WTC11 (cell line): ENCODE results near the gene MAP4K4.

Source experiments
- ATF2 ChIP-seq: sonication (generic); formaldehyde crosslinking; IDR thresholded peaks from 2 replicates; pipeline ENCODE4 v1.8.1; 2022; ENCODE audit warnings: low read depth, missing genetic modification reagents, borderline replicate concordance
- CTCF ChIP-seq: fragments of 200-600 bp; IDR thresholded peaks from 2 replicates; pipeline ENCODE4 v1.8.0; 2022; ENCODE audit warnings: antibody characterized with exemption
- E2F4 ChIP-seq: sonication (generic); formaldehyde crosslinking; IDR thresholded peaks from 2 replicates; pipeline ENCODE4 v1.8.1; 2022; ENCODE audit warnings: low read depth, mild to moderate bottlenecking, moderate library complexity, missing genetic modification reagents, borderline replicate concordance
- ESRRA ChIP-seq: sonication (generic); formaldehyde crosslinking; IDR thresholded peaks from 2 replicates; pipeline ENCODE4 v1.8.1; 2022; ENCODE audit warnings: mild to moderate bottlenecking, missing genetic modification reagents, borderline replicate concordance
- NR2C2 ChIP-seq: sonication (generic); formaldehyde crosslinking; IDR thresholded peaks from 2 replicates; pipeline ENCODE4 v1.8.0; 2022; ENCODE audit warnings: mild to moderate bottlenecking, missing genetic modification reagents
- NR3C1 ChIP-seq: sonication (generic); formaldehyde crosslinking; conservative IDR thresholded peaks from 2 replicates; pipeline ENCODE4 v1.8.1; 2023; ENCODE audit warnings: low read depth, mild to moderate bottlenecking, missing genetic modification reagents
- TCF7 ChIP-seq: sonication (generic); formaldehyde crosslinking; IDR thresholded peaks from 2 replicates; pipeline ENCODE4 v1.8.0; 2022; ENCODE audit warnings: mild to moderate bottlenecking, low read depth, missing genetic modification reagents, moderate library complexity
- TEAD1 ChIP-seq: sonication (generic); formaldehyde crosslinking; IDR thresholded peaks from 2 replicates; pipeline ENCODE4 v1.8.0; 2022; ENCODE audit warnings: mild to moderate bottlenecking, missing genetic modification reagents
- ZBTB21 ChIP-seq: sonication (generic); formaldehyde crosslinking; IDR thresholded peaks from 2 replicates; pipeline ENCODE4 v1.8.1; 2023; ENCODE audit warnings: mild to moderate bottlenecking, missing genetic modification reagents, borderline replicate concordance
- ZNF263 ChIP-seq: sonication (generic); formaldehyde crosslinking; IDR thresholded peaks from 2 replicates; pipeline ENCODE4 v1.8.1; 2022; ENCODE audit warnings: low read depth, mild to moderate bottlenecking, moderate library complexity, missing genetic modification reagents

DNA sequence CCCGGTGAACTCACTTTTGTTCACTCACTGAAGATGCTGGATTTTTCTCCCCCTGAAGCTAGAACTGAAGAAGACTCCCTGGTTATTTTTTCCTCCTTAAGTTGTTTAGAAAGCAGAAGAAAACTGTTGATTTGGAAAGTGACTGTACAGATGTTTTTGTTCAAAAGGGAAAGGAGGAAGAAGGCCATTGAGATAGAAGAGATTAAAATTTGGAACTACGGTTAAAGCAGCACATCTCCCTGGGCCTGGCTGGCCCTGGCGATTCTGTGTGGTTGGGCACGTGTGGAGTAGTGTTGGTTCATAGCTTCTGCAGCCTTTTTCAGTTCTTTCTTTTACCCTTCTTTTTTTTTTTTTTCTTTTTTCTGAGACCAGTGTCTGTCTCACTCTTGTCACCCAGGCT lies 109.2 kb downstream of the MAP4K4 start:
- TF ChIP-seq E2F4 (no peak), TCF7 (CRISPR knock-in tag) (no peak), TEAD1 (no peak), NR2C2 (no peak), CTCF (no peak), ATF2 (CRISPR knock-in tag) (no peak), NR3C1 (CRISPR knock-in tag) (no peak), ESRRA (CRISPR knock-in tag) (no peak), ZBTB21 (CRISPR knock-in tag) (no peak), ZNF263 (no peak)
